ENCODE results near the gene SEMA3G.

DNA sequence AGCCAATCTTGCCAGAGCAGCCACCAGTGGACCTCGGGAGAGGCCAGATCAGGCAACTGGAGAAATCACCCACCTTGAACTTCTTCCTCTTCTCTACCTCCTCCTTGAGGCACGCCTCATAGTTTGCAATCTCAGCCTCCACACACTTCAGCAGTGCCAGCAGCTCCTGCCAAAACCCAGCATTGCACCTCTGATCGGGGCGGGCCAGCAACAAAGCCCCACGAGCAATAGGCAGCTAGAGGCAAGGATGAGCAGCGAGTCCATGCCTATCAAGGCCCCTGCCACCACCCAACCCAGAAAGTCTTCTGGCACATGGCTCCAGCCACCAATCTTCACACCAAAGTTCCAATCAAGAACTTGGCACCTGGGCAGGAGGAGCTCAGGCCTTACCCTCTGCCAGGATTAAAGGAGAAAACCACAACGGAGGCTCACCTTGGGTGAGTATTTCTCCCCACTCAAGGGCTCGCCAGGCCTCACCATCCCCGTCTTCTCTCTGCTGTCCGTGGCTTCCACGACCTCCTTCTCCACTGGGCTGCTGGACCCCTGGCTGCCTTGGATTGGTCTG, 42.1 kb downstream of the SEMA3G start:
- TF ChIP-seq, protein P1, sequence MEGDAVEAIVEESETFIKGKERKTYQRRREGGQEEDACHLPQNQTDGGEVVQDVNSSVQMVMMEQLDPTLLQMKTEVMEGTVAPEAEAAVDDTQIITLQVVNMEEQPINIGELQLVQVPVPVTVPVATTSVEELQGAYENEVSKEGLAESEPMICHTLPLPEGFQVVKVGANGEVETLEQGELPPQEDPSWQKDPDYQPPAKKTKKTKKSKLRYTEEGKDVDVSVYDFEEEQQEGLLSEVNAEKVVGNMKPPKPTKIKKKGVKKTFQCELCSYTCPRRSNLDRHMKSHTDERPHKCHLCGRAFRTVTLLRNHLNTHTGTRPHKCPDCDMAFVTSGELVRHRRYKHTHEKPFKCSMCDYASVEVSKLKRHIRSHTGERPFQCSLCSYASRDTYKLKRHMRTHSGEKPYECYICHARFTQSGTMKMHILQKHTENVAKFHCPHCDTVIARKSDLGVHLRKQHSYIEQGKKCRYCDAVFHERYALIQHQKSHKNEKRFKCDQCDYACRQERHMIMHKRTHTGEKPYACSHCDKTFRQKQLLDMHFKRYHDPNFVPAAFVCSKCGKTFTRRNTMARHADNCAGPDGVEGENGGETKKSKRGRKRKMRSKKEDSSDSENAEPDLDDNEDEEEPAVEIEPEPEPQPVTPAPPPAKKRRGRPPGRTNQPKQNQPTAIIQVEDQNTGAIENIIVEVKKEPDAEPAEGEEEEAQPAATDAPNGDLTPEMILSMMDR (conservative IDR thresholded peaks at IDR 0.05): no peak
- TF ChIP-seq ZFX (IDR thresholded peaks at IDR 0.05): no peak

Data from C4-2B (cell line).